Keratinocyte (primary cell): ENCODE data around the gene ZNF718. TPM values are rescaled to one million over a fixed set of nuclear protein-coding genes. Genes with fewer than 3 reads are reported as not detected.

ENCODE experiments used
- DNase-seq: peaks from one replicate; pipeline ENCODE4 v3.0.0-alpha.2; 2011; ENCODE audit warnings: low read depth, missing footprints, low spot score
- FAIRE-seq: peaks from 2 replicates; lab custom pipeline; 2011; peaks lifted over from hg19 to GRCh38; lab: Jason Lieb, UNC
- H2AFZ ChIP-seq: 2 replicates; pipeline ENCODE4 v1.6.0; 2012; ENCODE audit warnings: low read length, control low read depth, inconsistent platforms; ENCODE audit not compliant: control insufficient read depth
- H3K27ac ChIP-seq: 2 replicates; pipeline ENCODE4 v1.5.1; 2011; ENCODE audit warnings: low read length; ENCODE audit not compliant: control insufficient read depth, insufficient read depth
- H3K27me3 ChIP-seq: 3 replicates; pipeline ENCODE4 v1.6.0; 2011; ENCODE audit warnings: low read length; ENCODE audit not compliant: control insufficient read depth, insufficient read depth; ENCODE audit errors: extremely low read depth
- H3K36me3 ChIP-seq, 2 experiments: 2 replicates in 1 of 2; 3 replicates in 1 of 2; pipeline ENCODE4 v1.5.1; 2011; ENCODE audit warnings: low read length in 2 of 2, mild to moderate bottlenecking in 1 of 2; ENCODE audit not compliant: control insufficient read depth in 2 of 2, insufficient read depth in 2 of 2; ENCODE audit errors: extremely low read depth in 1 of 2
- H3K4me1 ChIP-seq: 3 replicates; pipeline ENCODE4 v1.5.1; 2011; ENCODE audit warnings: low read length; ENCODE audit not compliant: control insufficient read depth, insufficient read depth; ENCODE audit errors: extremely low read depth
- H3K4me2 ChIP-seq: 3 replicates; pipeline ENCODE4 v1.6.0; 2011; ENCODE audit warnings: low read depth, low read length; ENCODE audit not compliant: control insufficient read depth, insufficient read depth; ENCODE audit errors: extremely low read depth
- H3K4me3 ChIP-seq, 3 experiments: fragments of 200-600 bp in 1 of 3; sonication (generic) in 1 of 3; 2 replicates in 2 of 3; 3 replicates in 1 of 3; pipeline ENCODE4 v1.5.1; 2011 to 2016; ENCODE audit warnings: low read length in 3 of 3, mild to moderate bottlenecking in 3 of 3, control low read depth in 2 of 3, inconsistent platforms in 1 of 3, low read depth in 1 of 3, mixed read lengths in 1 of 3, mixed run types in 1 of 3, moderate library complexity in 1 of 3; ENCODE audit not compliant: control insufficient read depth in 2 of 3, insufficient read depth in 2 of 3; ENCODE audit errors: extremely low read depth in 1 of 3
- H3K79me2 ChIP-seq: 2 replicates; pipeline ENCODE4 v1.6.0; 2012; ENCODE audit warnings: low read length; ENCODE audit not compliant: control insufficient read depth, insufficient read depth
- H3K9ac ChIP-seq: 3 replicates; pipeline ENCODE4 v1.6.0; 2011; ENCODE audit warnings: low read length; ENCODE audit not compliant: control insufficient read depth, insufficient read depth; ENCODE audit errors: extremely low read depth
- H3K9me1 ChIP-seq: 3 replicates; pipeline ENCODE4 v1.6.0; 2011; ENCODE audit warnings: low read length; ENCODE audit not compliant: control insufficient read depth, insufficient read depth; ENCODE audit errors: extremely low read depth
- H3K9me3 ChIP-seq: 2 replicates; pipeline ENCODE4 v1.5.1; 2012; ENCODE audit warnings: low read depth, low read length; ENCODE audit not compliant: control insufficient read depth
- H4K20me1 ChIP-seq: 3 replicates; pipeline ENCODE4 v1.6.0; 2011; ENCODE audit warnings: low read length; ENCODE audit not compliant: control insufficient read depth, insufficient read depth; ENCODE audit errors: extremely low read depth
- CTCF ChIP-seq, 3 experiments: IDR thresholded peaks in 1 of 3; conservative IDR thresholded peaks in 1 of 3; optimal IDR thresholded peaks in 1 of 3; 2 replicates in 2 of 3; 3 replicates in 1 of 3; pipeline versions ENCODE3 to v1.5.1; 2011; ENCODE audit warnings: low read length in 3 of 3, mild to moderate bottlenecking in 3 of 3, moderate library complexity in 2 of 3, control low read depth in 1 of 3, inconsistent platforms in 1 of 3; ENCODE audit not compliant: insufficient read depth in 2 of 3; ENCODE audit errors: extremely low read depth in 1 of 3
- EZH2 ChIP-seq: IDR thresholded peaks from one replicate; pipeline ENCODE4 v1.6.1; 2012; ENCODE audit warnings: inconsistent platforms, mild to moderate bottlenecking, low read length, moderate library complexity
- dilution Hi-C: fragments of 300-500 bp; cut with MboI; formaldehyde crosslinking; loops from one replicate; pipeline ENCODE4 v1.7.0; 2020; ENCODE audit warnings: low sequenced_read_pairs; ENCODE audit not compliant: extremely low pct_ligation_motif_present
- polyA plus RNA-seq, 5 experiments: library from polyadenylated mRNA; depleted of rRNA in 3 of 5; stranded (reverse) in 3 of 5; stranded (forward) in 1 of 5; unstranded in 1 of 5; fragments of >200 nt; gene quantifications; 1 replicate in 1 of 5; 2 replicates in 3 of 5; 3 replicates in 1 of 5; pipeline versions ENCODE4 v1.2.1 to v1.2.3, GENCODE V29; 2011 to 2012; ENCODE audit warnings: missing spikeins in 2 of 5, low read depth in 1 of 5, low replicate concordance in 1 of 5

Gene ZNF718
- polyA plus RNA-seq, 1 donor (not counting 4 experiments of a cell fraction or from before 2014, with no cell fraction given), result 5.0 TPM

- peaks cover 13 to 19% of the 10 kb centered on the region in 2 experiments for H3K36me3 ChIP-seq
- H3K27me3 ChIP-seq, result no peaks in the 10 kb centered on the region
- no peak for DNase-seq
- no peak overlapping the region for H2AFZ ChIP-seq
- H3K4me1 ChIP-seq, result no peaks in the 10 kb centered on the region
- no peak for FAIRE-seq
- H3K9me1 ChIP-seq, result no peaks in the 10 kb centered on the region
- H3K79me2 ChIP-seq, result peaks cover 8% of the 10 kb centered on the region
- H4K20me1 ChIP-seq, result no peaks in the 10 kb centered on the region
- dilution Hi-C loops, result no loop called here
- H3K9me3 ChIP-seq, result peaks cover 9% of the 10 kb centered on the region
- no peak overlapping the region for H3K4me2 ChIP-seq
- no peak for TF ChIP-seq CTCF (optimal IDR thresholded peaks at IDR 0.05 in 1 of 3, IDR thresholded peaks at IDR 0.05 in 1 of 3, conservative IDR thresholded peaks at IDR 0.05 in 1 of 3; ENCODE audit: extremely low read depth in 1 of 3, insufficient read depth in 2 of 3, low read length in 3 of 3)
- TF ChIP-seq EZH2, result no peak
- no peak overlapping the region for H3K4me3 ChIP-seq
- H3K9ac ChIP-seq, result no peak overlapping the region
- no peak overlapping the region for H3K27ac ChIP-seq
These were observed 15.4 kb downstream of the ZNF718 start for GRCh38 chr4:139691-140090.

GRCh38 chr4:146621-147020 is 22.3 kb downstream of the ZNF718 start:
- Histone ChIP-seq H3K4me1 (no peaks in the 10 kb centered on the region), H3K9me1 (no peaks in the 10 kb centered on the region), H4K20me1 (no peaks in the 10 kb centered on the region), H2AFZ (no peak overlapping the region), H3K9me3 (peaks cover 24% of the 10 kb centered on the region), H3K79me2 (peaks cover 10% of the 10 kb centered on the region), H3K9ac (no peak overlapping the region), H3K4me2 (no peak overlapping the region), H3K27ac (no peak overlapping the region), H3K36me3 (peaks cover 0 to 1% of the 10 kb centered on the region in 2 experiments), H3K4me3 (no peak overlapping the region), H3K27me3 (no peaks in the 10 kb centered on the region)
- dilution Hi-C loops, result no loop called here
- DNase-seq (no peak), FAIRE-seq (no peak)
- no peak for TF ChIP-seq EZH2
- TF ChIP-seq CTCF (optimal IDR thresholded peaks at IDR 0.05 in 1 of 3, IDR thresholded peaks at IDR 0.05 in 1 of 3, conservative IDR thresholded peaks at IDR 0.05 in 1 of 3; ENCODE audit: extremely low read depth in 1 of 3, insufficient read depth in 2 of 3, low read length in 3 of 3), result no peak
